HCT116 (cell line): ENCODE measurements around the gene UNC50.

Experiments used
- CBX3 ChIP-seq: IDR thresholded peaks from 2 replicates; pipeline ENCODE4 v1.6.1; 2012; ENCODE audit warnings: low read depth
- CEBPB ChIP-seq: IDR thresholded peaks from 2 replicates; pipeline ENCODE4 v1.6.1; 2012; ENCODE audit warnings: low read depth
- CTCF ChIP-seq, 3 experiments: fragments of 200-600 bp in 1 of 3; sonication (generic) in 1 of 3; IDR thresholded peaks in 2 of 3; conservative IDR thresholded peaks in 1 of 3; 2 replicates each; pipeline ENCODE4 v1.5.1; 2012 to 2017; ENCODE audit warnings: low read depth in 2 of 3, low read length in 2 of 3, antibody characterized with exemption in 1 of 3, borderline replicate concordance in 1 of 3, control low read depth in 1 of 3, mild to moderate bottlenecking in 1 of 3, mixed read lengths in 1 of 3, mixed run types in 1 of 3, moderate library complexity in 1 of 3; ENCODE audit not compliant: insufficient read depth in 1 of 3
- EGR1 ChIP-seq: IDR thresholded peaks from 2 replicates; pipeline ENCODE4 v1.6.1; 2012; ENCODE audit warnings: low read depth
- EZH2 ChIP-seq: fragments of 200-600 bp; sonication (generic); IDR thresholded peaks from 2 replicates; pipeline ENCODE4 v1.6.1; 2017; ENCODE audit warnings: antibody characterized with exemption, mixed run types
- EZH2phosphoT487 ChIP-seq: fragments of 200-600 bp; IDR thresholded peaks from 2 replicates; pipeline ENCODE4 v1.6.1; 2018; ENCODE audit warnings: antibody characterized with exemption, borderline replicate concordance
- POLR2A ChIP-seq: IDR thresholded peaks from 2 replicates; pipeline ENCODE4 v1.7.0; 2011; ENCODE audit warnings: borderline replicate concordance; ENCODE audit not compliant: insufficient read depth, insufficient read length; ENCODE audit errors: extremely low read depth
- POLR2AphosphoS5 ChIP-seq: IDR thresholded peaks from 2 replicates; pipeline ENCODE4 v1.6.1; 2011; ENCODE audit warnings: mild to moderate bottlenecking, low read depth, low read length, moderate library complexity
- RAD21 ChIP-seq: IDR thresholded peaks from 2 replicates; pipeline ENCODE4 v1.6.1; 2012; ENCODE audit warnings: low read depth, mild to moderate bottlenecking
- SP1 ChIP-seq: IDR thresholded peaks from 2 replicates; pipeline ENCODE4 v1.6.1; 2012; ENCODE audit warnings: low read depth
- YY1 ChIP-seq: IDR thresholded peaks from 2 replicates; pipeline ENCODE4 v1.6.1; 2011; ENCODE audit warnings: low read length, low read depth, moderate library complexity, mild to moderate bottlenecking; ENCODE audit not compliant: insufficient replicate concordance; ENCODE audit errors: extremely low read depth
- ZFX ChIP-seq: fragments of 450-650 bp; IDR thresholded peaks from 2 replicates; pipeline ENCODE4 v1.6.1; 2017
- ZNF274 ChIP-seq: fragments of 200-500 bp; sonication (Bioruptor generic); IDR thresholded peaks from 2 replicates; pipeline ENCODE4 v1.6.1; 2014; ENCODE audit warnings: mild to moderate bottlenecking, low read depth, low read length, inconsistent platforms
- TF ChIP-seq, protein P1 (sequence below): IDR thresholded peaks from 2 replicates; pipeline ENCODE4 v1.6.1; 2012

DNA sequence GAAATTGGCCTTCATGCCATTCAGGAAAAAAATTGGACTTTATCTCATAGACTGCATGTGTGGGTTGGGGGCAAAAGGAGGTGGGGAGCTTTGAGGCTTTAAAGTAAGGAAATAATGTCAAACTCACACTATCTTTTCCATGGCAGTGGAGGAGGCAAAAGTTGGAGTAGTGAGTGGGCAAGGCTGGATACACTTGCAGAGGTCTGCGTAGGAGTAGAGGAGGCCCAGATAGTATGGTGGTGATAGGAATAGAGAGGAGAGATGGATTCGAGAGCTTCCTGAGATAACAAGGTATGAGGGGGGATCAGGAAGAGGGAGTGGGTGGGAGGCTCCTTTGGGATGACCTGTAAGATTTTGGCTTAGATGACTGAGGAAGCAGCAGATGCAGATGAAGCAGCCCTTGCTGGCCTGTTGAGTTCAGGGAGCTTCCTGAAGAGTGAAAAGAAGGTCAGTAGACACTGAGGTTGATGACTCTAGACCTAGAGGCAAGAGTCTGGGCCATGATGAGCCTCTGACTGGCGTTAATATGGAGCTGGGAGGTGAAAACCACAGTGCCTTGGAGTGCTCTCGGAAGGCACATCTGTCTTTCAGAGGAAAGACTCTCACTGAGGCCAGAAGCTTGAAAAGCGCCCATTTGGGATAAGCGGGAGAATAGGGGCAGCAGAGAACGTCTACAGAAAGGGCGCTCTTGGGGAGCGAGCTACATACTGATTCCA lies 5.8 kb downstream of the UNC50 start:
- TF ChIP-seq EZH2 (no peak), CBX3 (no peak), CTCF (IDR thresholded peaks at IDR 0.05 in 2 of 3, conservative IDR thresholded peaks at IDR 0.05 in 1 of 3; ENCODE audit: borderline replicate concordance in 1 of 3, insufficient read depth in 1 of 3, low read depth in 2 of 3, low read length in 2 of 3) (no peak), EGR1 (no peak), ZNF274 (no peak), RAD21 (no peak), SP1 (no peak), YY1 (no peak), ZFX (no peak), POLR2A (no peak), CEBPB (no peak), POLR2AphosphoS5 (no peak), EZH2phosphoT487 (no peak)
- TF ChIP-seq, protein P1, sequence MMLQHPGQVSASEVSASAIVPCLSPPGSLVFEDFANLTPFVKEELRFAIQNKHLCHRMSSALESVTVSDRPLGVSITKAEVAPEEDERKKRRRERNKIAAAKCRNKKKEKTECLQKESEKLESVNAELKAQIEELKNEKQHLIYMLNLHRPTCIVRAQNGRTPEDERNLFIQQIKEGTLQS = no peak
